IMR-90 (cell line): ENCODE measurements around the gene AGTPBP1. TPM values are rescaled to one million over a fixed set of nuclear protein-coding genes. Genes with fewer than 3 reads are reported as not detected.

ENCODE experiments used
- ATAC-seq: fragments of 200-7000 bp; cut with Tn5 transposase; 2 replicates; pipeline ENCODE4 v1.9.1; 2020; ENCODE audit warnings: low read depth, mild to moderate bottlenecking, moderate library complexity
- BruUV-seq: library from RNA; stranded (reverse); fragments of 400-500 nt; replicated peaks from 2 replicates; lab custom pipeline; 2021; lab: Mats Ljungman, UMichigan
- CTCF ChIA-PET: fragments of 300-600 bp; formaldehyde crosslinking; extraction: SDS; loops from one replicate; lab custom pipeline; 2021; ENCODE audit warnings: antibody characterized with exemption; lab: Yijun Ruan, JAX
- POLR2A ChIA-PET: fragments of 300-600 bp; sonication (Branson Sonifier 250); formaldehyde crosslinking; loops from one replicate; lab custom pipeline; 2022; ENCODE audit warnings: antibody characterized with exemption; ENCODE audit not compliant: unreplicated experiment; lab: Charles Lee
- DNase-seq: peaks from one replicate; pipeline ENCODE4 v3.0.0; 2013
- H2AFZ ChIP-seq: replicated peaks from 2 replicates; pipeline ENCODE3; 2013; ENCODE audit warnings: low read length, mild to moderate bottlenecking; ENCODE audit not compliant: poor library complexity
- H2AK5ac ChIP-seq: 2 replicates; pipeline ENCODE4 v1.6.1; 2013; ENCODE audit warnings: low read depth, low read length, inconsistent platforms
- H2AK9ac ChIP-seq: replicated peaks from 2 replicates; pipeline ENCODE3; 2013; ENCODE audit warnings: mild to moderate bottlenecking, low read depth, low read length, moderate library complexity; ENCODE audit not compliant: poor library complexity
- H2BK120ac ChIP-seq: 2 replicates; pipeline ENCODE4 v1.6.1; 2013; ENCODE audit warnings: low read depth, low read length, inconsistent platforms
- H2BK15ac ChIP-seq: 3 replicates; pipeline ENCODE4 v1.6.1; 2013; ENCODE audit warnings: low read depth, low read length, inconsistent platforms
- H2BK20ac ChIP-seq: 2 replicates; pipeline ENCODE4 v1.6.1; 2013; ENCODE audit warnings: low read depth, mild to moderate bottlenecking, inconsistent platforms, low read length, moderate library complexity
- H2BK5ac ChIP-seq: 2 replicates; pipeline ENCODE4 v1.6.1; 2013; ENCODE audit warnings: mild to moderate bottlenecking, low read depth, low read length, inconsistent platforms; ENCODE audit not compliant: poor library complexity, severe bottlenecking
- H3K14ac ChIP-seq: replicated peaks from 2 replicates; pipeline ENCODE4 v1.6.1; 2013; ENCODE audit warnings: low read depth, low read length, inconsistent platforms
- H3K18ac ChIP-seq: 2 replicates; pipeline ENCODE4 v1.6.1; 2013; ENCODE audit warnings: low read depth, low read length, control low read depth
- H3K23ac ChIP-seq: 2 replicates; pipeline ENCODE4 v1.6.1; 2013; ENCODE audit warnings: low read depth, low read length, inconsistent platforms
- H3K27ac ChIP-seq: 2 replicates; pipeline ENCODE4 v1.5.1; 2013; ENCODE audit warnings: mild to moderate bottlenecking, control low read depth, low read length; ENCODE audit not compliant: insufficient read depth
- H3K27me3 ChIP-seq: 2 replicates; pipeline ENCODE4 v1.6.1; 2013; ENCODE audit warnings: low read length; ENCODE audit not compliant: control insufficient read depth, insufficient read depth
- H3K36me3 ChIP-seq: 2 replicates; pipeline ENCODE4 v1.6.1; 2013; ENCODE audit warnings: low read length, mixed read lengths; ENCODE audit not compliant: control insufficient read depth, insufficient read depth
- H3K4ac ChIP-seq: 2 replicates; pipeline ENCODE4 v1.6.1; 2013; ENCODE audit warnings: low read depth, low read length, inconsistent platforms
- H3K4me1 ChIP-seq: 2 replicates; pipeline ENCODE4 v1.6.1; 2013; ENCODE audit warnings: low read length, mixed read lengths; ENCODE audit not compliant: control insufficient read depth, insufficient read depth
- H3K4me2 ChIP-seq: 2 replicates; pipeline ENCODE4 v1.6.1; 2013; ENCODE audit warnings: low read depth, mild to moderate bottlenecking, control low read depth, low read length, moderate library complexity
- H3K4me3 ChIP-seq: 2 replicates; pipeline ENCODE4 v1.5.1; 2013; ENCODE audit warnings: low read depth, mild to moderate bottlenecking, control low read depth, low read length, moderate library complexity; ENCODE audit not compliant: insufficient read depth
- H3K56ac ChIP-seq: 2 replicates; pipeline ENCODE4 v1.6.1; 2013; ENCODE audit warnings: low read length, inconsistent platforms; ENCODE audit not compliant: insufficient read depth; ENCODE audit errors: extremely low read depth
- H3K79me1 ChIP-seq, 2 experiments: 2 replicates each; pipeline ENCODE4 v1.6.1; 2013; ENCODE audit warnings: low read length in 2 of 2, inconsistent platforms in 1 of 2, low read depth in 1 of 2
- H3K9ac ChIP-seq: 2 replicates; pipeline ENCODE4 v1.6.1; 2013; ENCODE audit warnings: low read depth, low read length, control low read depth
- H3K9me1 ChIP-seq: 2 replicates; pipeline ENCODE4 v1.6.1; 2013; ENCODE audit warnings: low read length, inconsistent platforms; ENCODE audit not compliant: insufficient read depth
- H3K9me3 ChIP-seq: 2 replicates; pipeline ENCODE4 v1.6.1; 2013; ENCODE audit warnings: low read length; ENCODE audit not compliant: control insufficient read depth, insufficient read depth
- H4K20me1 ChIP-seq: 2 replicates; pipeline ENCODE4 v1.6.1; 2013; ENCODE audit warnings: low read length, inconsistent platforms; ENCODE audit not compliant: insufficient read depth
- H4K5ac ChIP-seq: 2 replicates; pipeline ENCODE4 v1.6.1; 2013; ENCODE audit warnings: mild to moderate bottlenecking, low read depth, low read length, control low read depth
- H4K8ac ChIP-seq, 2 experiments: 2 replicates each; pipeline ENCODE4 v1.6.1; 2013; ENCODE audit warnings: low read depth in 2 of 2, low read length in 2 of 2, control low read depth in 1 of 2, inconsistent platforms in 1 of 2
- H4K91ac ChIP-seq: 2 replicates; pipeline ENCODE4 v1.6.1; 2013; ENCODE audit warnings: low read depth, low read length, inconsistent platforms; ENCODE audit not compliant: insufficient read depth
- BHLHE40 ChIP-seq: fragments of 150-350 bp; IDR thresholded peaks from 2 replicates; pipeline ENCODE4 v1.6.1; 2016; ENCODE audit warnings: mild to moderate bottlenecking, low read depth, low read length
- CHD1 ChIP-seq: IDR thresholded peaks from 2 replicates; pipeline ENCODE4 v1.6.1; 2012; ENCODE audit warnings: low read depth, low read length, improper control_type of control experiment
- NFE2L2 ChIP-seq: fragments of 150-350 bp; IDR thresholded peaks from 2 replicates; pipeline ENCODE4 v1.6.1; 2016; ENCODE audit warnings: low read depth, mild to moderate bottlenecking, low read length
- POLR2A ChIP-seq: IDR thresholded peaks from 2 replicates; pipeline ENCODE4 v1.6.1; 2012; ENCODE audit warnings: mild to moderate bottlenecking, low read depth, low read length
- RCOR1 ChIP-seq: IDR thresholded peaks from 2 replicates; pipeline ENCODE4 v1.6.1; 2012; ENCODE audit warnings: mild to moderate bottlenecking, low read length, improper control_type of control experiment; ENCODE audit not compliant: insufficient replicate concordance
- SMC3 ChIP-seq: fragments of 150-350 bp; IDR thresholded peaks from 2 replicates; pipeline ENCODE4 v1.6.1; 2016; ENCODE audit warnings: low read depth, mild to moderate bottlenecking, antibody characterized with exemption, low read length, moderate library complexity
- WGBS, 2 experiments: methylation state at CpG; one replicate each; pipeline versions ENCODE4 v1.1.5 to v1.1.7; 2013; ENCODE audit warnings: missing lambda C conversion rate in 2 of 2; ENCODE audit not compliant: insufficient read length in 1 of 2; ENCODE audit errors: extremely low coverage in 2 of 2; 5-methylcytosine and 5-hydroxymethylcytosine counted together
- dilution Hi-C: fragments of 300-500 bp; cut with HindIII; formaldehyde crosslinking; loops from one replicate; pipeline ENCODE4 v1.14.3; 2018; ENCODE audit warnings: low sequenced_read_pairs; ENCODE audit not compliant: unreplicated experiment
- in situ Hi-C: fragments of 300-500 bp; cut with MboI; formaldehyde crosslinking; loops from 3 replicates; pipeline ENCODE4 v1.14.3; 2019; ENCODE audit warnings: low sequenced_read_pairs, inconsistent platforms, mixed read lengths
- intact Hi-C: fragments of 100-400 bp; cut with micrococcal nuclease; formaldehyde crosslinking; loops from 2 replicates; pipeline ENCODE4 v1.10.0; 2022
- polyA plus RNA-seq, 3 experiments: library from polyadenylated mRNA; depleted of rRNA; stranded (reverse); fragments of >200 nt; gene quantifications; 2 replicates each; pipeline ENCODE4 v1.2.3, GENCODE V29; 2012; ENCODE audit warnings: low replicate concordance in 1 of 3
- total RNA-seq: library from RNA; depleted of rRNA; stranded (reverse); fragments of >200 nt; gene quantifications from 2 replicates; pipeline ENCODE4 v1.2.3, GENCODE V29; 2012
- TF ChIP-seq, protein P1 (sequence below): fragments of 150-350 bp; IDR thresholded peaks from 2 replicates; pipeline ENCODE4 v1.6.1; 2016; ENCODE audit warnings: low read depth, mild to moderate bottlenecking, low read length, moderate library complexity, borderline replicate concordance

The AGTPBP1 gene
- total and polyA plus RNA-seq, 2 of the 4 experiments (the other 2 are of a cell fraction) = 3.3 to 9.0 TPM

DNA sequence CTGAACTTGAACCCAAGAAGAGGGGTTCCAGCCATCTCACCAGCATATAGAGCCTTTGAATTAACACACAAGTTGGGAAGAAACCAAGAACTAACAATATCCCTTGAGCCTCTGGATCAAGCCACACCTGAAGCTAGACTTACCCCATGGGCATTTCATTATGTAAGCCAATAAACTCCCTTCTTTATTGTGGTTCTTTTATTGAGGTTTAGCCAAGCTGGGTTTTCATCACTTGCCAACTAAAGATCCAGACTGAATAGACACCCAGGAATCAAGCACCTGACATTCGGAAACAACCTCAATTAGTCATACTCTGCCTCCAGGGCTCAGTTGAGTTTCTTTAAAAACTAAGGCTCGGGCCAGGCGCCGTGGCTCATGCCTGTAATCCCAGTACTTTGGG lies 226.7 kb downstream of the AGTPBP1 start:
- Histone ChIP-seq H3K23ac (no peak overlapping the region), H3K18ac (no peak overlapping the region), H3K27me3 (no peaks in the 10 kb centered on the region), H3K27ac (no peak overlapping the region), H3K9me3 (peaks cover 5% of the 10 kb centered on the region), H3K4me3 (no peak overlapping the region), H4K5ac (no peak overlapping the region), H4K20me1 (no peaks in the 10 kb centered on the region), H4K8ac (no peak overlapping the region), H3K4me1 (no peaks in the 10 kb centered on the region), H3K79me1 (no peaks in the 10 kb centered on the region), H2BK120ac (no peak overlapping the region), H3K56ac (no peak overlapping the region), H3K9me1 (no peaks in the 10 kb centered on the region), H3K4me2 (no peak overlapping the region), H2BK5ac (no peak overlapping the region), H2AK5ac (no peak overlapping the region), H2BK15ac (no peak overlapping the region), H3K4ac (no peak overlapping the region), H2AK9ac (no peak overlapping the region), H3K9ac (no peak overlapping the region), H4K91ac (no peak overlapping the region), H2BK20ac (no peak overlapping the region), H2AFZ (no peak overlapping the region), H3K14ac (no peak overlapping the region), H3K36me3 (no peaks in the 10 kb centered on the region)
- dilution Hi-C loops (no loop called here), in situ Hi-C loops (no loop called here), intact Hi-C loops (no loop called here)
- TF ChIP-seq POLR2A = no peak
- TF ChIP-seq SMC3 = no peak
- TF ChIP-seq BHLHE40 = no peak
- TF ChIP-seq, protein P1, sequence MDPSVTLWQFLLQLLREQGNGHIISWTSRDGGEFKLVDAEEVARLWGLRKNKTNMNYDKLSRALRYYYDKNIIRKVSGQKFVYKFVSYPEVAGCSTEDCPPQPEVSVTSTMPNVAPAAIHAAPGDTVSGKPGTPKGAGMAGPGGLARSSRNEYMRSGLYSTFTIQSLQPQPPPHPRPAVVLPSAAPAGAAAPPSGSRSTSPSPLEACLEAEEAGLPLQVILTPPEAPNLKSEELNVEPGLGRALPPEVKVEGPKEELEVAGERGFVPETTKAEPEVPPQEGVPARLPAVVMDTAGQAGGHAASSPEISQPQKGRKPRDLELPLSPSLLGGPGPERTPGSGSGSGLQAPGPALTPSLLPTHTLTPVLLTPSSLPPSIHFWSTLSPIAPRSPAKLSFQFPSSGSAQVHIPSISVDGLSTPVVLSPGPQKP = no peak
- no peak for TF ChIP-seq RCOR1
- TF ChIP-seq CHD1 = no peak
- no peak for TF ChIP-seq NFE2L2
- BruUV-seq = no TSS peak
- DNase-seq = no peak
- ATAC-seq = no peak
- no CpG with 5 or more reads among the region's 4 CpGs for WGBS, 2 experiments
- ChIA-PET CTCF (no interaction called here), POLR2A (no interaction called here)
